ENCODE results near the gene IL17C.

The IL17C gene

GRCh38 chr16:88684569-88685155 lies 46.3 kb downstream of the IL17C start:
- peaks cover 14 to 17% of the 10 kb centered on the region in 2 donors for H3K4me1 ChIP-seq (ENCODE audit: control insufficient read depth in 2 of 2, insufficient read depth in 2 of 2, low read length in 2 of 2)
- H3K4me3 ChIP-seq (ENCODE audit: low read length in 2 of 2), result no peak overlapping the region
- H3K27ac ChIP-seq (ENCODE audit: low read depth in 2 of 2, low read length in 2 of 2), result peak overlapping the region in 1 of 2 donors; percentile 9
- H3K9ac ChIP-seq (ENCODE audit: low read depth in 1 of 2, low read length in 2 of 2), result no peak overlapping the region
- H3K27me3 ChIP-seq (ENCODE audit: control insufficient read depth in 2 of 2, insufficient read depth in 2 of 2, low read length in 2 of 2), result peaks cover 4 to 18% of the 10 kb centered on the region in 2 donors
- H3K9me3 ChIP-seq (ENCODE audit: control insufficient read depth in 2 of 2, low read length in 2 of 2), result no peaks in the 10 kb centered on the region
- no peaks in the 10 kb centered on the region for H3K36me3 ChIP-seq (ENCODE audit: control insufficient read depth in 2 of 2, insufficient read depth in 2 of 2, low read length in 2 of 2)

- H3K36me3 ChIP-seq (ENCODE audit: control insufficient read depth in 2 of 2, insufficient read depth in 2 of 2, low read length in 2 of 2), result no peaks in the 10 kb centered on the region
- H3K4me1 ChIP-seq (ENCODE audit: control insufficient read depth in 2 of 2, insufficient read depth in 2 of 2, low read length in 2 of 2), result peaks cover 14 to 17% of the 10 kb centered on the region in 2 donors
- no peaks in the 10 kb centered on the region for H3K9me3 ChIP-seq (ENCODE audit: control insufficient read depth in 2 of 2, low read length in 2 of 2)
- H3K4me3 ChIP-seq (ENCODE audit: low read length in 2 of 2), result peak overlapping the region; percentile 63 to 72
- H3K9ac ChIP-seq (ENCODE audit: low read depth in 1 of 2, low read length in 2 of 2), result peak overlapping the region; percentile 32 to 51
- H3K27ac ChIP-seq (ENCODE audit: low read depth in 2 of 2, low read length in 2 of 2), result peak overlapping the region in 1 of 2 donors; percentile 63
- H3K27me3 ChIP-seq (ENCODE audit: control insufficient read depth in 2 of 2, insufficient read depth in 2 of 2, low read length in 2 of 2), result peaks cover 7 to 18% of the 10 kb centered on the region in 2 donors
Observed at GRCh38 chr16:88685156-88686061, 47.0 kb downstream of the IL17C start.

GRCh38 chr16:88686062-88686438 lies 47.7 kb downstream of the IL17C start:
- peak overlapping the region; percentile 32 to 51 for H3K9ac ChIP-seq (ENCODE audit: low read depth in 1 of 2, low read length in 2 of 2)
- H3K27me3 ChIP-seq (ENCODE audit: control insufficient read depth in 2 of 2, insufficient read depth in 2 of 2, low read length in 2 of 2), result peaks cover 8 to 22% of the 10 kb centered on the region in 2 donors
- H3K4me1 ChIP-seq (ENCODE audit: control insufficient read depth in 2 of 2, insufficient read depth in 2 of 2, low read length in 2 of 2), result peaks cover 14 to 17% of the 10 kb centered on the region in 2 donors
- peak overlapping the region; percentile 42 to 63 for H3K27ac ChIP-seq (ENCODE audit: low read depth in 2 of 2, low read length in 2 of 2)
- no peaks in the 10 kb centered on the region for H3K9me3 ChIP-seq (ENCODE audit: control insufficient read depth in 2 of 2, low read length in 2 of 2)
- no peaks in the 10 kb centered on the region for H3K36me3 ChIP-seq (ENCODE audit: control insufficient read depth in 2 of 2, insufficient read depth in 2 of 2, low read length in 2 of 2)
- H3K4me3 ChIP-seq (ENCODE audit: low read length in 2 of 2), result peak overlapping the region; percentile 63 to 72

GRCh38 chr16:88686439-88687253 lies 48.3 kb downstream of the IL17C start, which contains the start of gene SNAI3:
Gene SNAI3, minus strand, starts transcription at chr16:88686507. Its CDS starts 101 bp downstream, at chr16:88686406.
- no peaks in the 10 kb centered on the region for H3K9me3 ChIP-seq (ENCODE audit: control insufficient read depth in 2 of 2, low read length in 2 of 2)
- H3K27ac ChIP-seq (ENCODE audit: low read depth in 2 of 2, low read length in 2 of 2), result peak within 1 kb of the TSS; percentile 42 to 63
- H3K4me3 ChIP-seq (ENCODE audit: low read length in 2 of 2), result peak within 1 kb of the TSS; percentile 63 to 72
- H3K9ac ChIP-seq (ENCODE audit: low read depth in 1 of 2, low read length in 2 of 2), result peak within 1 kb of the TSS; percentile 32 to 51
- peaks cover 8 to 22% of the 10 kb centered on the region in 2 donors for H3K27me3 ChIP-seq (ENCODE audit: control insufficient read depth in 2 of 2, insufficient read depth in 2 of 2, low read length in 2 of 2)
- H3K4me1 ChIP-seq (ENCODE audit: control insufficient read depth in 2 of 2, insufficient read depth in 2 of 2, low read length in 2 of 2), result peaks cover 10 to 14% of the 10 kb centered on the region in 2 donors
- no peaks in the 10 kb centered on the region for H3K36me3 ChIP-seq (ENCODE audit: control insufficient read depth in 2 of 2, insufficient read depth in 2 of 2, low read length in 2 of 2)

GRCh38 chr16:88687254-88687576 lies 48.8 kb downstream of the IL17C start:
- H3K4me1 ChIP-seq (ENCODE audit: control insufficient read depth in 2 of 2, insufficient read depth in 2 of 2, low read length in 2 of 2), result peaks cover 9 to 17% of the 10 kb centered on the region in 2 donors
- no peak overlapping the region for H3K4me3 ChIP-seq (ENCODE audit: low read length in 2 of 2)
- H3K36me3 ChIP-seq (ENCODE audit: control insufficient read depth in 2 of 2, insufficient read depth in 2 of 2, low read length in 2 of 2), result no peaks in the 10 kb centered on the region
- H3K27ac ChIP-seq (ENCODE audit: low read depth in 2 of 2, low read length in 2 of 2), result no peak overlapping the region
- H3K9ac ChIP-seq (ENCODE audit: low read depth in 1 of 2, low read length in 2 of 2), result no peak overlapping the region
- H3K9me3 ChIP-seq (ENCODE audit: control insufficient read depth in 2 of 2, low read length in 2 of 2), result no peaks in the 10 kb centered on the region
- H3K27me3 ChIP-seq (ENCODE audit: control insufficient read depth in 2 of 2, insufficient read depth in 2 of 2, low read length in 2 of 2), result peaks cover 8 to 22% of the 10 kb centered on the region in 2 donors

GRCh38 chr16:88687676-88688012 lies 49.3 kb downstream of the IL17C start:
- Histone ChIP-seq H3K4me3 (ENCODE audit: low read length in 2 of 2) (no peak overlapping the region), H3K4me1 (ENCODE audit: control insufficient read depth in 2 of 2, insufficient read depth in 2 of 2, low read length in 2 of 2) (peaks cover 7 to 19% of the 10 kb centered on the region in 2 donors), H3K9me3 (ENCODE audit: control insufficient read depth in 2 of 2, low read length in 2 of 2) (no peaks in the 10 kb centered on the region), H3K27ac (ENCODE audit: low read depth in 2 of 2, low read length in 2 of 2) (no peak overlapping the region), H3K9ac (ENCODE audit: low read depth in 1 of 2, low read length in 2 of 2) (no peak overlapping the region), H3K27me3 (ENCODE audit: control insufficient read depth in 2 of 2, insufficient read depth in 2 of 2, low read length in 2 of 2) (peaks cover 8 to 22% of the 10 kb centered on the region in 2 donors), H3K36me3 (ENCODE audit: control insufficient read depth in 2 of 2, insufficient read depth in 2 of 2, low read length in 2 of 2) (no peaks in the 10 kb centered on the region)

GRCh38 chr16:88688013-88688778 lies 49.8 kb downstream of the IL17C start:
- H3K4me1 ChIP-seq (ENCODE audit: control insufficient read depth in 2 of 2, insufficient read depth in 2 of 2, low read length in 2 of 2), result peaks cover 7 to 19% of the 10 kb centered on the region in 2 donors
- H3K27ac ChIP-seq (ENCODE audit: low read depth in 2 of 2, low read length in 2 of 2), result no peak overlapping the region
- H3K4me3 ChIP-seq (ENCODE audit: low read length in 2 of 2), result no peak overlapping the region

More at GRCh38 chr16:88688013-88688778, 49.8 kb downstream of the IL17C start:
- no peaks in the 10 kb centered on the region for H3K9me3 ChIP-seq (ENCODE audit: control insufficient read depth in 2 of 2, low read length in 2 of 2)
- H3K36me3 ChIP-seq (ENCODE audit: control insufficient read depth in 2 of 2, insufficient read depth in 2 of 2, low read length in 2 of 2), result no peaks in the 10 kb centered on the region
- H3K27me3 ChIP-seq (ENCODE audit: control insufficient read depth in 2 of 2, insufficient read depth in 2 of 2, low read length in 2 of 2), result peaks cover 8 to 22% of the 10 kb centered on the region in 2 donors
- H3K9ac ChIP-seq (ENCODE audit: low read depth in 1 of 2, low read length in 2 of 2), result no peak overlapping the region

Measured in mucosa of rectum (tissue), 2 donors.